Left lung (tissue), 10 donors: ENCODE measurements around the gene CHIA. TPM values are rescaled to one million over a fixed set of nuclear protein-coding genes. Genes with fewer than 3 reads are reported as not detected.
"Not testable (repeated sequence)": the region's sequence is repeated elsewhere in the genome, so short reads cannot be mapped to it uniquely, and the experiment has no call there.

ENCODE experiments used
- ATAC-seq: fragments of 200-7000 bp; cut with Tn5 transposase; one replicate; pipeline ENCODE4 v1.9.1; 2020; ENCODE audit warnings: moderate library complexity
- DNase-seq, 4 donors: peaks; one replicate each; pipeline ENCODE4 v3.0.0-alpha.2; 2013 to 2020
- H3K27ac ChIP-seq, 2 donors: fragments of 200-600 bp; sonication (generic) in 1 of 2; one replicate each; pipeline versions ENCODE4 v1.5.0 to v1.8.0; 2020 to 2021
- H3K27me3 ChIP-seq, 2 donors: fragments of 200-600 bp; sonication (generic) in 1 of 2; one replicate each; pipeline versions ENCODE4 v1.5.0 to v1.8.0; 2020 to 2021
- H3K36me3 ChIP-seq, 2 donors: fragments of 200-600 bp; sonication (generic) in 1 of 2; one replicate each; pipeline versions ENCODE4 v1.5.0 to v1.8.0; 2020 to 2021
- H3K4me1 ChIP-seq, 2 donors: fragments of 200-600 bp; one replicate each; pipeline ENCODE4 v1.8.0; 2021
- H3K4me3 ChIP-seq, 2 donors: fragments of 200-600 bp; sonication (generic) in 1 of 2; one replicate each; pipeline versions ENCODE4 v1.5.0 to v1.8.0; 2020 to 2021; ENCODE audit warnings: mild to moderate bottlenecking in 1 of 2
- H3K9me3 ChIP-seq, 2 donors: fragments of 200-600 bp; sonication (generic) in 1 of 2; one replicate each; pipeline versions ENCODE4 v1.5.0 to v1.8.0; 2020 to 2021
- CTCF ChIP-seq, 2 donors: fragments of 200-600 bp; sonication (generic) in 1 of 2; IDR thresholded peaks; one replicate each; pipeline versions ENCODE4 v1.5.0 to v1.8.0; 2021; ENCODE audit warnings: antibody characterized with exemption in 2 of 2
- intact Hi-C, 2 donors: fragments of 100-400 bp; cut with DNase I; formaldehyde crosslinking; loops; one replicate each; pipeline versions ENCODE4 v1.11.2 to v1.14.2; 2022
- polyA plus RNA-seq, 6 donors: library from polyadenylated mRNA; unstranded; fragments of 120-200 nt; gene quantifications; one replicate each; pipeline ENCODE4 v1.2.1, GENCODE V29; 2013; ENCODE audit not compliant: insufficient read length in 6 of 6
- total RNA-seq, 2 donors: library from RNA; stranded (reverse); fragmentation: NEBNext Ultra II Directional; extraction: Animal tissue kit (Norgen Biotek cat#: 25700); gene quantifications; one replicate each; pipeline ENCODE4 v1.2.1, GENCODE V29; 2021
- donor health status: DM: no; HTN: yes; CAD: no.
- donor health status: DM: no; HTN: no; CAD: no.

Gene CHIA
- total and polyA plus RNA-seq, 8 donors: 1.1 to 10.2 (median 3.8) TPM; not detected in 1

- no peaks in the 10 kb centered on the region for H3K9me3 ChIP-seq
- no peaks in the 10 kb centered on the region for H3K4me1 ChIP-seq
- intact Hi-C loops: no loop called here
- H3K4me3 ChIP-seq: no peak overlapping the region
- H3K27ac ChIP-seq: no peak overlapping the region
- ATAC-seq (no peak), DNase-seq (no peak)
- no peaks in the 10 kb centered on the region for H3K27me3 ChIP-seq
- H3K36me3 ChIP-seq: no peaks in the 10 kb centered on the region
- TF ChIP-seq CTCF (IDR thresholded peaks at IDR 0.05): no peak
Measured at GRCh38 chr1:111359376-111359775, 68.7 kb downstream of the CHIA start.

- H3K4me1 ChIP-seq, H3K4me3 ChIP-seq, H3K9me3 ChIP-seq, H3K27me3 ChIP-seq, ATAC-seq, H3K27ac ChIP-seq, H3K36me3 ChIP-seq, DNase-seq, intact Hi-C loops: not testable (repeated sequence)
Measured at GRCh38 chr1:111360257-111360656, 69.6 kb downstream of the CHIA start.

- no peaks in the 10 kb centered on the region for H3K4me1 ChIP-seq
- no peak for DNase-seq
- H3K27me3 ChIP-seq: no peaks in the 10 kb centered on the region
- no peaks in the 10 kb centered on the region for H3K9me3 ChIP-seq
- no peak for ATAC-seq
- H3K4me3 ChIP-seq: no peak overlapping the region
- H3K36me3 ChIP-seq: no peaks in the 10 kb centered on the region
- H3K27ac ChIP-seq: no peak overlapping the region
- TF ChIP-seq CTCF (IDR thresholded peaks at IDR 0.05): no peak
- intact Hi-C loops: no loop called here
Measured at GRCh38 chr1:111361761-111362160, 71.1 kb downstream of the CHIA start.

GRCh38 chr1:111364690-111365089 lies 74.0 kb downstream of the CHIA start:
- DNase-seq (no peak), ATAC-seq (no peak)
- Histone ChIP-seq H3K27ac (no peak overlapping the region), H3K36me3 (no peaks in the 10 kb centered on the region), H3K27me3 (peaks cover 0 to 21% of the 10 kb centered on the region in 2 donors), H3K4me1 (no peaks in the 10 kb centered on the region), H3K9me3 (no peaks in the 10 kb centered on the region), H3K4me3 (no peak overlapping the region)
- intact Hi-C loops: no loop called here
- TF ChIP-seq CTCF (IDR thresholded peaks at IDR 0.05): no peak

GRCh38 chr1:111366256-111366655 lies 75.6 kb downstream of the CHIA start:
- Histone ChIP-seq H3K27me3 (peaks cover 0 to 22% of the 10 kb centered on the region in 2 donors), H3K4me3 (no peak overlapping the region), H3K4me1 (no peaks in the 10 kb centered on the region), H3K27ac (no peak overlapping the region), H3K9me3 (no peaks in the 10 kb centered on the region), H3K36me3 (no peaks in the 10 kb centered on the region)
- TF ChIP-seq CTCF (IDR thresholded peaks at IDR 0.05): no peak
- no peak for ATAC-seq
- DNase-seq: no peak
- intact Hi-C loops: no loop called here

GRCh38 chr1:111369177-111369576 lies 78.5 kb downstream of the CHIA start:
- Histone ChIP-seq H3K27ac (no peak overlapping the region), H3K9me3 (no peaks in the 10 kb centered on the region), H3K27me3 (peaks cover 0 to 23% of the 10 kb centered on the region in 2 donors), H3K4me1 (no peaks in the 10 kb centered on the region), H3K4me3 (no peak overlapping the region), H3K36me3 (no peaks in the 10 kb centered on the region)
- no peak for TF ChIP-seq CTCF (IDR thresholded peaks at IDR 0.05)
- no peak for ATAC-seq
- intact Hi-C loops: no loop called here
- no peak for DNase-seq
